H54 (cell line): Measurements from ENCODE around the gene FAH.

Source experiments
- DNase-seq: peaks from one replicate; pipeline ENCODE4 v3.0.0; 2011; ENCODE audit warnings: low spot score, mixed read lengths; ENCODE audit not compliant: insufficient read length
- FAIRE-seq: peaks from 3 replicates; lab custom pipeline; 2011; peaks lifted over from hg19 to GRCh38; lab: Jason Lieb, UNC
- POLR2A ChIP-seq: IDR thresholded peaks from 2 replicates; pipeline ENCODE4 v1.6.1; 2011; ENCODE audit warnings: low read depth, mild to moderate bottlenecking, low read length

The FAH gene

GRCh38 chr15:80203361-80203885 lies 50.6 kb downstream of the FAH start:
- no peak for DNase-seq
- TF ChIP-seq POLR2A, result no peak
- FAIRE-seq, result no peak

GRCh38 chr15:80204231-80204630 lies 51.4 kb downstream of the FAH start:
- no peak for TF ChIP-seq POLR2A
- FAIRE-seq (no peak), DNase-seq (no peak)

- DNase-seq (no peak), FAIRE-seq (no peak)
Observed at GRCh38 chr15:80207887-80208286, 55.1 kb downstream of the FAH start.

GRCh38 chr15:80208758-80209734 lies 56.2 kb downstream of the FAH start:
- FAIRE-seq, result no peak
- TF ChIP-seq POLR2A, result no peak
- DNase-seq, result no peak

More at GRCh38 chr15:80207887-80208286, 55.1 kb downstream of the FAH start:
- no peak for TF ChIP-seq POLR2A

GRCh38 chr15:80210611-80211573 lies 58.1 kb downstream of the FAH start:
- no peak for TF ChIP-seq POLR2A
- DNase-seq (no peak), FAIRE-seq (no peak)

GRCh38 chr15:80211976-80212375 lies 59.2 kb downstream of the FAH start:
- DNase-seq (no peak), FAIRE-seq (no peak)
- TF ChIP-seq POLR2A, result no peak

GRCh38 chr15:80214910-80215309 lies 62.1 kb downstream of the FAH start:
- TF ChIP-seq POLR2A, result no peak
- FAIRE-seq, result no peak
- DNase-seq, result no peak

GRCh38 chr15:80216141-80216540 lies 63.3 kb downstream of the FAH start:
- no peak for TF ChIP-seq POLR2A
- no peak for FAIRE-seq
- no peak for DNase-seq

GRCh38 chr15:80216911-80217310 lies 64.1 kb downstream of the FAH start:
- no peak for FAIRE-seq
- TF ChIP-seq POLR2A, result no peak
- DNase-seq, result no peak

- no peak for FAIRE-seq
- TF ChIP-seq POLR2A, result no peak
Observed at GRCh38 chr15:80217327-80217900, 64.6 kb downstream of the FAH start.

GRCh38 chr15:80219955-80220354 lies 67.2 kb downstream of the FAH start:
- DNase-seq, result no peak
- FAIRE-seq, result no peak
- TF ChIP-seq POLR2A, result no peak

More at GRCh38 chr15:80217327-80217900, 64.6 kb downstream of the FAH start:
- DNase-seq, result no peak

GRCh38 chr15:80228959-80229610 lies 76.3 kb downstream of the FAH start:
- no peak for FAIRE-seq
- no peak for TF ChIP-seq POLR2A
- peak; percentile 42 for DNase-seq

GRCh38 chr15:80231371-80231770 lies 78.6 kb downstream of the FAH start:
- no peak for DNase-seq
- TF ChIP-seq POLR2A, result no peak
- no peak for FAIRE-seq
